SK-N-SH (cell line): Measurements from ENCODE around the gene CCDC127. TPM values are rescaled to one million over a fixed set of nuclear protein-coding genes. Genes with fewer than 3 reads are reported as not detected.

ENCODE experiments used
- CTCF ChIA-PET: fragments of 300-600, 350-600 bp; formaldehyde crosslinking; extraction: SDS; loops from one replicate; lab custom pipeline; 2021; lab: Yijun Ruan, JAX
- POLR2A ChIA-PET: fragments of 350-600 bp; sonication (Branson Sonifier 250); formaldehyde crosslinking; extraction: SDS; loops from one replicate; lab custom pipeline; 2020; ENCODE audit warnings: antibody characterized with exemption, inconsistent platforms; lab: Yijun Ruan, JAX
- DNase-seq: peaks from one replicate; pipeline ENCODE4 v3.0.0; 2012
- H2AFZ ChIP-seq: fragments of 200-600 bp; sonication (generic); 2 replicates; pipeline ENCODE4 v1.8.1; 2016; ENCODE audit warnings: antibody characterized with exemption, mild to moderate bottlenecking, low read depth
- H3F3A ChIP-seq: fragments of 200-600 bp; sonication (generic); replicated peaks from 2 replicates; pipeline ENCODE3; 2016; ENCODE audit warnings: antibody characterized with exemption, mild to moderate bottlenecking; ENCODE audit not compliant: insufficient read depth
- H3K27ac ChIP-seq, 2 experiments: fragments of 200-500 bp in 1 of 2; fragments of 200-600 bp in 1 of 2; sonication (Bioruptor generic) in 1 of 2; sonication (generic), shearing (Covaris generic) in 1 of 2; 2 replicates each; pipeline versions ENCODE4 v1.5.1 to v1.6.1; 2014 to 2016; ENCODE audit warnings: low read depth in 2 of 2, inconsistent platforms in 1 of 2, low read length in 1 of 2, mild to moderate bottlenecking in 1 of 2, mixed read lengths in 1 of 2
- H3K27me3 ChIP-seq: fragments of 200-600 bp; sonication (generic), shearing (Covaris generic); 2 replicates; pipeline ENCODE4 v1.6.1; 2016; ENCODE audit warnings: mixed run types; ENCODE audit not compliant: insufficient read depth
- H3K36me3 ChIP-seq, 2 experiments: fragments of 200-500 bp in 1 of 2; fragments of 200-600 bp in 1 of 2; sonication (Bioruptor generic) in 1 of 2; sonication (generic) in 1 of 2; replicated peaks in 1 of 2; 2 replicates each; pipeline versions ENCODE3 to v1.5.1; 2014 to 2016; ENCODE audit warnings: low read length in 1 of 2, mild to moderate bottlenecking in 1 of 2; ENCODE audit not compliant: insufficient read depth in 2 of 2, control insufficient read depth in 1 of 2
- H3K4me1 ChIP-seq, 2 experiments: fragments of 200-500 bp in 1 of 2; fragments of 200-600 bp in 1 of 2; sonication (Bioruptor generic) in 1 of 2; sonication (generic), shearing (Covaris generic) in 1 of 2; 2 replicates each; pipeline versions ENCODE4 v1.5.1 to v1.6.1; 2014 to 2016; ENCODE audit warnings: low read depth in 1 of 2, low read length in 1 of 2, mixed run types in 1 of 2; ENCODE audit not compliant: insufficient read depth in 2 of 2, control insufficient read depth in 1 of 2
- H3K4me2 ChIP-seq: fragments of 200-600 bp; sonication (generic), shearing (Covaris generic); 2 replicates; pipeline ENCODE4 v1.6.1; 2017; ENCODE audit warnings: mixed run types
- H3K4me3 ChIP-seq, 2 experiments: fragments of 200-500 bp in 1 of 2; fragments of 200-600 bp in 1 of 2; sonication (Bioruptor generic) in 1 of 2; sonication (generic), shearing (Covaris generic) in 1 of 2; 2 replicates each; pipeline versions ENCODE4 v1.5.1 to v1.8.1; 2014 to 2016; ENCODE audit warnings: low read depth in 2 of 2, inconsistent platforms in 1 of 2, low read length in 1 of 2, mild to moderate bottlenecking in 1 of 2, mixed read lengths in 1 of 2, moderate library complexity in 1 of 2
- H3K79me2 ChIP-seq: fragments of 200-600 bp; sonication (generic); 2 replicates; pipeline ENCODE4 v1.8.1; 2017; ENCODE audit warnings: mild to moderate bottlenecking; ENCODE audit not compliant: insufficient read depth
- H3K9ac ChIP-seq: fragments of 200-600 bp; sonication (generic); 2 replicates; pipeline ENCODE4 v1.6.1; 2017; ENCODE audit warnings: mixed run types
- H3K9me2 ChIP-seq: fragments of 200-600 bp; sonication (generic); 2 replicates; pipeline ENCODE4 v1.6.1; 2017; ENCODE audit warnings: mixed run types
- H3K9me3 ChIP-seq: fragments of 200-600 bp; sonication (generic); 2 replicates; pipeline ENCODE4 v1.6.1; 2017; ENCODE audit warnings: mixed run types, mild to moderate bottlenecking, moderate library complexity
- H4K20me1 ChIP-seq: fragments of 200-600 bp; sonication (generic); 2 replicates; pipeline ENCODE4 v1.6.1; 2017; ENCODE audit warnings: mild to moderate bottlenecking, mixed run types; ENCODE audit not compliant: insufficient read depth
- CHD2 ChIP-seq: fragments of 150-350 bp; IDR thresholded peaks from 2 replicates; pipeline ENCODE4 v1.6.1; 2018; ENCODE audit warnings: low read length; ENCODE audit not compliant: partially characterized antibody
- CTCF ChIP-seq: fragments of 200-600 bp; sonication (generic); IDR thresholded peaks from 2 replicates; pipeline ENCODE4 v1.6.1; 2017; ENCODE audit warnings: antibody characterized with exemption, mild to moderate bottlenecking, moderate library complexity
- ELF1 ChIP-seq: IDR thresholded peaks from 2 replicates; pipeline ENCODE4 v1.4.0; 2012
- EP300 ChIP-seq, 2 experiments: IDR thresholded peaks; 2 replicates each; pipeline versions ENCODE4 v1.4.0 to v1.6.1; 2012; ENCODE audit warnings: borderline replicate concordance in 1 of 2, low read depth in 1 of 2, low read length in 1 of 2
- EZH2phosphoT487 ChIP-seq: fragments of 200-600 bp; sonication (generic); IDR thresholded peaks from 2 replicates; pipeline ENCODE4 v1.6.1; 2017; ENCODE audit warnings: low read depth, mixed run types, mild to moderate bottlenecking, antibody characterized with exemption, moderate library complexity, borderline replicate concordance
- FOSL2 ChIP-seq: IDR thresholded peaks from 2 replicates; pipeline ENCODE4 v1.4.0; 2012; ENCODE audit warnings: low read depth, mild to moderate bottlenecking, moderate library complexity, borderline replicate concordance
- FOXJ3 ChIP-seq: sonication (generic); formaldehyde crosslinking; IDR thresholded peaks from 2 replicates; pipeline ENCODE4 v1.5.1; 2020; ENCODE audit warnings: mild to moderate bottlenecking, missing genetic modification reagents
- GATA2 ChIP-seq: sonication (generic); formaldehyde crosslinking; IDR thresholded peaks from 2 replicates; pipeline ENCODE4 v1.5.0; 2020; ENCODE audit warnings: mild to moderate bottlenecking, missing genetic modification reagents
- JUND ChIP-seq: IDR thresholded peaks from 2 replicates; pipeline ENCODE4 v1.4.0; 2012
- NFIC ChIP-seq: IDR thresholded peaks from 2 replicates; pipeline ENCODE4 v1.4.0; 2012; ENCODE audit warnings: borderline replicate concordance
- POLR2AphosphoS5 ChIP-seq: IDR thresholded peaks from 2 replicates; pipeline ENCODE4 v1.6.1; 2012; ENCODE audit warnings: low read depth, low read length
- RFX5 ChIP-seq: IDR thresholded peaks from 2 replicates; pipeline ENCODE4 v1.6.1; 2012; ENCODE audit warnings: mild to moderate bottlenecking, improper control_type of control experiment, low read length
- SMC3 ChIP-seq: IDR thresholded peaks from 2 replicates; pipeline ENCODE4 v1.6.1; 2012; ENCODE audit warnings: low read depth, low read length, improper control_type of control experiment
- TEAD4 ChIP-seq: IDR thresholded peaks from 2 replicates; pipeline ENCODE4 v1.4.0; 2012; ENCODE audit warnings: mild to moderate bottlenecking, borderline replicate concordance; ENCODE audit not compliant: insufficient read depth
- YY1 ChIP-seq: IDR thresholded peaks from 2 replicates; pipeline ENCODE4 v1.4.0; 2012; ENCODE audit warnings: low read depth, mild to moderate bottlenecking
- ZBTB33 ChIP-seq: IDR thresholded peaks from 2 replicates; pipeline ENCODE4 v1.4.0; 2012; ENCODE audit warnings: low read depth, borderline replicate concordance
- WGBS: methylation state at CpG from one replicate; pipeline ENCODE4 v1.1.6; 2017; ENCODE audit warnings: low lambda C conversion rate; 5-methylcytosine and 5-hydroxymethylcytosine counted together
- polyA plus RNA-seq, 3 experiments: library from polyadenylated mRNA; depleted of rRNA; stranded (reverse); fragments of >200 nt; gene quantifications; 2 replicates each; pipeline ENCODE4 v1.2.3, GENCODE V29; 2012
- TF ChIP-seq, protein P1 (sequence below): IDR thresholded peaks from 2 replicates; pipeline ENCODE4 v1.6.1; 2012; ENCODE audit warnings: mild to moderate bottlenecking, low read depth, low read length, moderate library complexity
- TF ChIP-seq, protein P2 (sequence below): IDR thresholded peaks from 2 replicates; pipeline ENCODE4; 2012
- TF ChIP-seq, protein P3 (sequence below): IDR thresholded peaks from 2 replicates; pipeline ENCODE4 v1.4.0; 2012; ENCODE audit warnings: low read depth, borderline replicate concordance
- TF ChIP-seq, protein P4 (sequence below): fragments of 150-350 bp; IDR thresholded peaks from 2 replicates; pipeline ENCODE4 v1.6.1; 2017; ENCODE audit warnings: antibody characterized with exemption, low read length, low read depth, borderline replicate concordance

Gene CCDC127
- polyA plus RNA-seq, 1 of the 3 experiments (the other 2 are of a cell fraction) = 3.9 TPM

GRCh38 chr5:160921-161802 lies 56.8 kb downstream of the CCDC127 start (continued):
- TF ChIP-seq EP300 (IDR thresholded peaks at IDR 0.05; ENCODE audit: borderline replicate concordance in 1 of 2, low read depth in 1 of 2, low read length in 1 of 2) (no peak), SMC3 (no peak), FOSL2 (no peak)

DNA sequence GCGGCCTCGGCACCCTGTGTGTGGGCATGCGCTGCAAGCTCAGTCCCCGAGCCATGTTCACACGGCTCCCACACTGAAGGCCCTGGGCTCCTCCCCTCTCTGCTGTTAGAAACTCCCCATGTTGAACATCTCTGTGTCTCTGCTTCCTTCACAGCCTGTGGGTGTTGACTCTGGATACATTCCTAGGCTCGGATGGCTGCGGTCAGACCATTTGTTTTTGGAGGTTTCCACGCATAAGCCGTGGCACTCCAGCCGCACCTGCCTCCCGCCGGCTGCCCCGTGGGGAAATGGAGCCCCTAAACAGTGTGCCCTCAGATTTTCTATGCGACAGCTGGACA lies 57.8 kb downstream of the CCDC127 start:
- Histone ChIP-seq H3K27me3 (no peaks in the 10 kb centered on the region; the same call in 1 of the 2 replicates), H3K4me2 (no peak overlapping the region), H3K36me3 (no peaks in the 10 kb centered on the region), H3K27ac (no peak overlapping the region), H3K9me2 (no peaks in the 10 kb centered on the region)
- no peak for DNase-seq
- POLR2A ChIA-PET = no interaction called here
- TF ChIP-seq RFX5 (no peak), ZBTB33 (no peak), JUND (no peak), FOXJ3 (no peak), NFIC (no peak), SMC3 (no peak), CHD2 (no peak), YY1 (no peak), POLR2AphosphoS5 (no peak), GATA2 (CRISPR knock-in tag) (no peak), EZH2phosphoT487 (no peak), TEAD4 (no peak), ELF1 (no peak), CTCF (no peak)
- TF ChIP-seq, protein P1, sequence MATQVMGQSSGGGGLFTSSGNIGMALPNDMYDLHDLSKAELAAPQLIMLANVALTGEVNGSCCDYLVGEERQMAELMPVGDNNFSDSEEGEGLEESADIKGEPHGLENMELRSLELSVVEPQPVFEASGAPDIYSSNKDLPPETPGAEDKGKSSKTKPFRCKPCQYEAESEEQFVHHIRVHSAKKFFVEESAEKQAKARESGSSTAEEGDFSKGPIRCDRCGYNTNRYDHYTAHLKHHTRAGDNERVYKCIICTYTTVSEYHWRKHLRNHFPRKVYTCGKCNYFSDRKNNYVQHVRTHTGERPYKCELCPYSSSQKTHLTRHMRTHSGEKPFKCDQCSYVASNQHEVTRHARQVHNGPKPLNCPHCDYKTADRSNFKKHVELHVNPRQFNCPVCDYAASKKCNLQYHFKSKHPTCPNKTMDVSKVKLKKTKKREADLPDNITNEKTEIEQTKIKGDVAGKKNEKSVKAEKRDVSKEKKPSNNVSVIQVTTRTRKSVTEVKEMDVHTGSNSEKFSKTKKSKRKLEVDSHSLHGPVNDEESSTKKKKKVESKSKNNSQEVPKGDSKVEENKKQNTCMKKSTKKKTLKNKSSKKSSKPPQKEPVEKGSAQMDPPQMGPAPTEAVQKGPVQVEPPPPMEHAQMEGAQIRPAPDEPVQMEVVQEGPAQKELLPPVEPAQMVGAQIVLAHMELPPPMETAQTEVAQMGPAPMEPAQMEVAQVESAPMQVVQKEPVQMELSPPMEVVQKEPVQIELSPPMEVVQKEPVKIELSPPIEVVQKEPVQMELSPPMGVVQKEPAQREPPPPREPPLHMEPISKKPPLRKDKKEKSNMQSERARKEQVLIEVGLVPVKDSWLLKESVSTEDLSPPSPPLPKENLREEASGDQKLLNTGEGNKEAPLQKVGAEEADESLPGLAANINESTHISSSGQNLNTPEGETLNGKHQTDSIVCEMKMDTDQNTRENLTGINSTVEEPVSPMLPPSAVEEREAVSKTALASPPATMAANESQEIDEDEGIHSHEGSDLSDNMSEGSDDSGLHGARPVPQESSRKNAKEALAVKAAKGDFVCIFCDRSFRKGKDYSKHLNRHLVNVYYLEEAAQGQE = no peak
- TF ChIP-seq, protein P2, sequence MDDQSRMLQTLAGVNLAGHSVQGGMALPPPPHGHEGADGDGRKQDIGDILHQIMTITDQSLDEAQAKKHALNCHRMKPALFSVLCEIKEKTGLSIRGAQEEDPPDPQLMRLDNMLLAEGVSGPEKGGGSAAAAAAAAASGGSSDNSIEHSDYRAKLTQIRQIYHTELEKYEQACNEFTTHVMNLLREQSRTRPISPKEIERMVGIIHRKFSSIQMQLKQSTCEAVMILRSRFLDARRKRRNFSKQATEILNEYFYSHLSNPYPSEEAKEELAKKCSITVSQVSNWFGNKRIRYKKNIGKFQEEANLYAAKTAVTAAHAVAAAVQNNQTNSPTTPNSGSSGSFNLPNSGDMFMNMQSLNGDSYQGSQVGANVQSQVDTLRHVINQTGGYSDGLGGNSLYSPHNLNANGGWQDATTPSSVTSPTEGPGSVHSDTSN = no peak
- TF ChIP-seq, protein P3, sequence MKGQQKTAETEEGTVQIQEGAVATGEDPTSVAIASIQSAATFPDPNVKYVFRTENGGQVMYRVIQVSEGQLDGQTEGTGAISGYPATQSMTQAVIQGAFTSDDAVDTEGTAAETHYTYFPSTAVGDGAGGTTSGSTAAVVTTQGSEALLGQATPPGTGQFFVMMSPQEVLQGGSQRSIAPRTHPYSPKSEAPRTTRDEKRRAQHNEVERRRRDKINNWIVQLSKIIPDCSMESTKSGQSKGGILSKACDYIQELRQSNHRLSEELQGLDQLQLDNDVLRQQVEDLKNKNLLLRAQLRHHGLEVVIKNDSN = no peak
- TF ChIP-seq, protein P4, sequence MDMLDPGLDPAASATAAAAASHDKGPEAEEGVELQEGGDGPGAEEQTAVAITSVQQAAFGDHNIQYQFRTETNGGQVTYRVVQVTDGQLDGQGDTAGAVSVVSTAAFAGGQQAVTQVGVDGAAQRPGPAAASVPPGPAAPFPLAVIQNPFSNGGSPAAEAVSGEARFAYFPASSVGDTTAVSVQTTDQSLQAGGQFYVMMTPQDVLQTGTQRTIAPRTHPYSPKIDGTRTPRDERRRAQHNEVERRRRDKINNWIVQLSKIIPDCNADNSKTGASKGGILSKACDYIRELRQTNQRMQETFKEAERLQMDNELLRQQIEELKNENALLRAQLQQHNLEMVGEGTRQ = no peak
- TF ChIP-seq, all 33 proteins: peak for 0
- no peak overlapping the region for H2AFZ ChIP-seq
- CTCF ChIA-PET = no interaction called here
- H3K4me3 ChIP-seq = no peak overlapping the region
- H3K9me3 ChIP-seq = no peaks in the 10 kb centered on the region
- whole genome bisulfite sequencing = 73% methylated on average over 14 of the region's 14 CpGs
- no peaks in the 10 kb centered on the region for H3K79me2 ChIP-seq
- H3F3A ChIP-seq = peaks cover 3% of the 10 kb centered on the region
- no peaks in the 10 kb centered on the region for H3K4me1 ChIP-seq
- no peaks in the 10 kb centered on the region for H4K20me1 ChIP-seq
- H3K9ac ChIP-seq = no peak overlapping the region
